Tibial nerve (tissue), 4 donors: Measurements from ENCODE around the gene P2RX5. TPM values are rescaled to one million over a fixed set of nuclear protein-coding genes. Genes with fewer than 3 reads are reported as not detected.
A peak's percentile ranks its signal among the peaks of the same experiment; 100 is the strongest.
"Not testable (repeated sequence)": the region's sequence is repeated elsewhere in the genome, so short reads cannot be mapped to it uniquely, and the experiment has no call there.

Experiments
- DNase-seq, 2 donors: peaks; one replicate each; pipeline ENCODE4 v3.0.0-alpha.2; 2019; ENCODE audit warnings: low spot score in 2 of 2
- H3K27ac ChIP-seq, 4 donors: fragments of 200-600 bp; sonication (generic) in 3 of 4; one replicate each; pipeline ENCODE4 v1.5.1; 2017 to 2019; ENCODE audit warnings: mild to moderate bottlenecking in 1 of 4
- H3K27me3 ChIP-seq, 2 donors: fragments of 200-600 bp; sonication (generic) in 1 of 2; one replicate each; pipeline versions ENCODE4 v1.5.1 to v1.6.0; 2017 to 2019
- H3K36me3 ChIP-seq, 3 donors: fragments of 200-600 bp; sonication (generic); one replicate each; pipeline ENCODE4 v1.5.1; 2018 to 2019
- H3K4me1 ChIP-seq, 4 donors: fragments of 200-600 bp; sonication (generic) in 3 of 4; one replicate each; pipeline ENCODE4 v1.5.1; 2017 to 2019
- H3K4me3 ChIP-seq, 4 donors: fragments of 200-600 bp; sonication (generic) in 3 of 4; one replicate each; pipeline ENCODE4 v1.5.1; 2017 to 2019; ENCODE audit warnings: mild to moderate bottlenecking in 1 of 4, moderate library complexity in 1 of 4
- H3K9me3 ChIP-seq, 4 donors: fragments of 200-600 bp; sonication (generic) in 3 of 4; one replicate each; pipeline ENCODE4 v1.5.1; 2017 to 2019
- CTCF ChIP-seq, 5 experiments: fragments of 200-600 bp in 3 of 5; fragments of 450-650 bp in 2 of 5; sonication (generic) in 3 of 5; IDR thresholded peaks; one replicate each; pipeline ENCODE4 v1.5.1; 2016 to 2019; ENCODE audit warnings: antibody characterized with exemption in 5 of 5, mild to moderate bottlenecking in 3 of 5, moderate library complexity in 2 of 5
- EP300 ChIP-seq, 2 donors: sonication (generic); formaldehyde crosslinking; IDR thresholded peaks; one replicate each; pipeline ENCODE4 v1.6.1; 2017; ENCODE audit warnings: antibody characterized with exemption in 2 of 2, mild to moderate bottlenecking in 1 of 2
- POLR2A ChIP-seq, 2 donors: fragments of 450-650 bp; IDR thresholded peaks; one replicate each; pipeline ENCODE4 v1.6.1; 2017; ENCODE audit warnings: antibody characterized with exemption in 2 of 2, mild to moderate bottlenecking in 2 of 2, moderate library complexity in 2 of 2
- WGBS, 2 donors: methylation state at CpG; one replicate each; pipeline ENCODE4 v1.1.5; 2018; 5-methylcytosine and 5-hydroxymethylcytosine counted together
- total RNA-seq, 4 donors: library from RNA; depleted of rRNA; stranded (reverse); fragments of >200 nt; gene quantifications; one replicate each; pipeline ENCODE4 v1.1.0, GENCODE V29; 2016

P2RX5 gene
- total RNA-seq, 4 donors from 2014 or later = 0.42 TPM; not detected in 3

- H3K9me3 ChIP-seq = no peaks in the 10 kb centered on the region
- peaks cover 0 to 13% (median 7%) of the 10 kb centered on the region in 4 donors for H3K4me1 ChIP-seq
- H3K27me3 ChIP-seq = peaks cover 0 to 7% of the 10 kb centered on the region in 2 donors
- TF ChIP-seq CTCF (IDR thresholded peaks at IDR 0.05) (no peak), EP300 (IDR thresholded peaks at IDR 0.05) (no peak), POLR2A (IDR thresholded peaks at IDR 0.05) (no peak)
- no peak overlapping the region for H3K4me3 ChIP-seq
- H3K27ac ChIP-seq = peak overlapping the region in 1 of 4 donors; percentile 20
- WGBS, 2 donors = 51 to 67% methylated on average over 14 to 16 of the region's 16 CpGs
- H3K36me3 ChIP-seq = no peaks in the 10 kb centered on the region
- no peak for DNase-seq
Measured at GRCh38 chr17:3738562-3739295, 42.8 kb upstream of the P2RX5 start.

- Histone ChIP-seq H3K27ac (no peak overlapping the region), H3K4me3 (no peak overlapping the region), H3K36me3 (no peaks in the 10 kb centered on the region), H3K27me3 (peaks cover 0 to 7% of the 10 kb centered on the region in 2 donors), H3K9me3 (no peaks in the 10 kb centered on the region), H3K4me1 (peaks cover 0 to 13% (median 7%) of the 10 kb centered on the region in 4 donors)
- TF ChIP-seq CTCF (IDR thresholded peaks at IDR 0.05) (no peak), EP300 (IDR thresholded peaks at IDR 0.05) (no peak), POLR2A (IDR thresholded peaks at IDR 0.05) (no peak)
- DNase-seq = no peak
- 71 to 80% methylated on average over 8 of the region's 8 CpGs for WGBS, 2 donors
Measured at GRCh38 chr17:3735515-3735914, 39.6 kb upstream of the P2RX5 start.

GRCh38 chr17:3734911-3735276 is 38.9 kb upstream of the P2RX5 start:
- not testable (repeated sequence) for H3K27ac ChIP-seq, H3K27me3 ChIP-seq, H3K9me3 ChIP-seq, H3K4me3 ChIP-seq, DNase-seq, H3K36me3 ChIP-seq
- 90 to 91% methylated on average over 10 of the region's 10 CpGs for WGBS, 2 donors
- peaks cover 0 to 13% (median 7%) of the 10 kb centered on the region in 4 donors for H3K4me1 ChIP-seq

GRCh38 chr17:3732210-3732621 is 36.3 kb upstream of the P2RX5 start:
- no peak for DNase-seq
- no peak overlapping the region for H3K4me3 ChIP-seq
- H3K36me3 ChIP-seq = no peaks in the 10 kb centered on the region
- 28% methylated on average over 9 of the region's 9 CpGs for WGBS, 2 donors
- no peak overlapping the region for H3K27ac ChIP-seq
- H3K27me3 ChIP-seq = peaks cover 0 to 7% of the 10 kb centered on the region in 2 donors
- no peaks in the 10 kb centered on the region for H3K4me1 ChIP-seq
- TF ChIP-seq CTCF (IDR thresholded peaks at IDR 0.05) (no peak), POLR2A (IDR thresholded peaks at IDR 0.05) (no peak), EP300 (IDR thresholded peaks at IDR 0.05) (no peak)
- H3K9me3 ChIP-seq = no peaks in the 10 kb centered on the region

- TF ChIP-seq EP300 (IDR thresholded peaks at IDR 0.05) (no peak), CTCF (IDR thresholded peaks at IDR 0.05) (no peak), POLR2A (IDR thresholded peaks at IDR 0.05) (no peak)
- WGBS, 2 donors = 30 to 39% methylated on average over 9 of the region's 9 CpGs
- Histone ChIP-seq H3K27ac (no peak overlapping the region), H3K27me3 (peaks cover 0 to 1% of the 10 kb centered on the region in 2 donors), H3K9me3 (no peaks in the 10 kb centered on the region), H3K36me3 (no peaks in the 10 kb centered on the region), H3K4me1 (no peaks in the 10 kb centered on the region), H3K4me3 (no peak overlapping the region)
- DNase-seq = no peak
Measured at GRCh38 chr17:3730881-3731429, 35.0 kb upstream of the P2RX5 start.
